Measurements from ENCODE around the gene SLX1A.

SLX1A gene

GRCh38 chr16:30184096-30184890 is 9.4 kb upstream of the SLX1A start:
- in situ Hi-C loops (cut with MboI; ENCODE audit: low sequenced_read_pairs, unreplicated experiment): loop anchor here (25.0 kb wide), 1 partner anchor 228 kb away; the partner anchor contains the start of gene ZNF771
- DNase-seq (ENCODE audit: low spot score): peak; percentile 83

GRCh38 chr16:30184891-30185682 is 8.6 kb upstream of the SLX1A start:
- TF ChIP-seq, protein P1, sequence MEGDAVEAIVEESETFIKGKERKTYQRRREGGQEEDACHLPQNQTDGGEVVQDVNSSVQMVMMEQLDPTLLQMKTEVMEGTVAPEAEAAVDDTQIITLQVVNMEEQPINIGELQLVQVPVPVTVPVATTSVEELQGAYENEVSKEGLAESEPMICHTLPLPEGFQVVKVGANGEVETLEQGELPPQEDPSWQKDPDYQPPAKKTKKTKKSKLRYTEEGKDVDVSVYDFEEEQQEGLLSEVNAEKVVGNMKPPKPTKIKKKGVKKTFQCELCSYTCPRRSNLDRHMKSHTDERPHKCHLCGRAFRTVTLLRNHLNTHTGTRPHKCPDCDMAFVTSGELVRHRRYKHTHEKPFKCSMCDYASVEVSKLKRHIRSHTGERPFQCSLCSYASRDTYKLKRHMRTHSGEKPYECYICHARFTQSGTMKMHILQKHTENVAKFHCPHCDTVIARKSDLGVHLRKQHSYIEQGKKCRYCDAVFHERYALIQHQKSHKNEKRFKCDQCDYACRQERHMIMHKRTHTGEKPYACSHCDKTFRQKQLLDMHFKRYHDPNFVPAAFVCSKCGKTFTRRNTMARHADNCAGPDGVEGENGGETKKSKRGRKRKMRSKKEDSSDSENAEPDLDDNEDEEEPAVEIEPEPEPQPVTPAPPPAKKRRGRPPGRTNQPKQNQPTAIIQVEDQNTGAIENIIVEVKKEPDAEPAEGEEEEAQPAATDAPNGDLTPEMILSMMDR (IDR thresholded peaks at IDR 0.05; ENCODE audit: borderline replicate concordance, control extremely low read depth, extremely low read depth, insufficient read depth, missing control alignments): no peak
- peak; percentile 44 for DNase-seq (ENCODE audit: low spot score)
- in situ Hi-C loops (cut with MboI; ENCODE audit: low sequenced_read_pairs, unreplicated experiment): loop anchor here (25.0 kb wide), 1 partner anchor 227 kb away; the partner anchor contains the start of gene ZNF771

More at GRCh38 chr16:30184096-30184890, 9.4 kb upstream of the SLX1A start:
- TF ChIP-seq, protein P1 (IDR thresholded peaks at IDR 0.05; ENCODE audit: borderline replicate concordance, control extremely low read depth, extremely low read depth, insufficient read depth, missing control alignments): no peak

DNA sequence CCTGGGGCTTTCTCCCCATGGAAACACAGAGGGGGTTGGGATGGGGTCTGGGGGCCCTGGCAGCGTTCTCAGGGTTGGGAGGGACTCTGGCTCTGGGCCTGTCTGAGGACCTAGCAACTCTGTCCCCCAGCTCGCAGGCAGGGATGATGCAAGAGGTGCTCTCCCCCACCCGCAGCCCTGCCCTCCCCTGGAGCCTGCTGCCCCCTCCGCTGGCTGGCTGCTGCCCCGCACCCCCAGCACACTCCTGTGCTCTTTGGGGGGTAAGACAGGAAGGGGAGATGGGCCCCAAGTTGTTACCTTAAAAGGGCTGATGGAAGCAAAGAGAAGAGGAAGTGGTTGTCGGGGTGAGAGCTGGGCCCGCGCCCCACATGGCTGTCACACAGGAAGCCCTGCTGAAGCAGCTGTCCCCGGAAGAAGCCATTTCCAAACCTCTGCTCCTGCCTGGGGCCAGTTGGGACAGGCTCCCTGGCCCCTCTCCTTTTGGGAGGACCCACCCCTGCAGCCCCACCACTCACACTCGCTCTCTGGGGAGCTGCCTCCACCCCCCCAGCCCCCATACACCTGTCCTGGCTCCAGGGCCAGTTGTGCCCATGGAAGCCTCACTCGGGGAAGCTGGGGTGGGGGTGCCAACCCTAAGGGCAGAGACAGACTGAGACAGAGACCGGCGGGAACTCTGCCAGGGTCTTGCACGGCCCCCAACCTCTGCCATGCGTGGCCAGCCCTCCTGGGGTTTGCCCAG is 7.8 kb upstream of the SLX1A start:
- TF ChIP-seq, protein P1 (IDR thresholded peaks at IDR 0.05; ENCODE audit: borderline replicate concordance, control extremely low read depth, extremely low read depth, insufficient read depth, missing control alignments): no peak
- DNase-seq (ENCODE audit: low spot score): peak; percentile 89
- in situ Hi-C loops (cut with MboI; ENCODE audit: low sequenced_read_pairs, unreplicated experiment): loop anchor here (25.0 kb wide), 1 partner anchor 226 kb away; the partner anchor contains the start of gene ZNF771

GRCh38 chr16:30186444-30186781 is 7.3 kb upstream of the SLX1A start:
- in situ Hi-C loops (cut with MboI; ENCODE audit: low sequenced_read_pairs, unreplicated experiment): loop anchor here (25.0 kb wide), 1 partner anchor 226 kb away; the partner anchor contains the start of gene ZNF771
- no peak for DNase-seq (ENCODE audit: low spot score)
- TF ChIP-seq, protein P1 (IDR thresholded peaks at IDR 0.05; ENCODE audit: borderline replicate concordance, control extremely low read depth, extremely low read depth, insufficient read depth, missing control alignments): no peak

DNA sequence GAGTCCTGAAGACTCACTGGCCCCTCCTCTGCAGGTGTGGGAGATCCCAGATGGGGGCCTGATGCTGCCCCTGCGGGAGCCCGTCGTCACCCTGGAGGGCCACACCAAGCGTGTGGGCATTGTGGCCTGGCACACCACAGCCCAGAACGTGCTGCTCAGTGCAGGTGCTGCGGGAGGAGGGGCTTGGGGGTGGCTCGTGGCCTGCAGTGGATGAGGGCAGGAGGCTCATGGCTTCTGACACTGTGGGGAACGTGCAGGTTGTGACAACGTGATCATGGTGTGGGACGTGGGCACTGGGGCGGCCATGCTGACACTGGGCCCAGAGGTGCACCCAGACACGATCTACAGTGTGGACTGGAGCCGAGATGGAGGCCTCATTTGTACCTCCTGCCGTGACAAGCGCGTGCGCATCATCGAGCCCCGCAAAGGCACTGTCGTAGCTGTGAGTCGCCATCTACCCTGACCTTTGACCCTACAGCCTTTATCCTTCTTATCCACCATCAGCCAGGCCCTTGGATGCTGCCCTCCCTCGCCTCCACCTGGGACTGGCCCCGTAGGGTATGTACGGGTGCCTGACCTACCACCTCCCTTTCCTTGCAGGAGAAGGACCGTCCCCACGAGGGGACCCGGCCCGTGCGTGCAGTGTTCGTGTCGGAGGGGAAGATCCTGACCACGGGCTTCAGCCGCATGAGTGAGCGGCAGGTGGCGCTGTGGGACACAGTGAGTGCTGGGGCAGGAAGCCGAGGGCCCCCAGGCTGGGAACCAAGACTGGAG is 6.7 kb upstream of the SLX1A start:
- TF ChIP-seq, protein P1 (IDR thresholded peaks at IDR 0.05; ENCODE audit: borderline replicate concordance, control extremely low read depth, extremely low read depth, insufficient read depth, missing control alignments): peak; percentile 87
- in situ Hi-C loops (cut with MboI; ENCODE audit: low sequenced_read_pairs, unreplicated experiment): loop anchor here (25.0 kb wide), 1 partner anchor 225 kb away; the partner anchor contains the start of gene ZNF771
- peak; percentile 66 for DNase-seq (ENCODE audit: low spot score)

All from GM13976 (cell line).